NOMO-1 (cell line): ENCODE results near the gene EMC7.
"Not testable (repeated sequence)": the region's sequence is repeated elsewhere in the genome, so short reads cannot be mapped to it uniquely, and the experiment has no call there.

Experiments
- DNase-seq, 2 experiments: peaks; one replicate each; lab custom pipeline; 2025; ENCODE audit not compliant: unreplicated experiment in 2 of 2; lab: John Stamatoyannopoulos, UW

EMC7 gene

GRCh38 chr15:34099914-34100313, 1.7 kb downstream of the EMC7 start:
- no peak for DNase-seq

GRCh38 chr15:34085746-34086145, 15.9 kb downstream of the EMC7 start:
- no peak for DNase-seq

- no peak for DNase-seq
These were observed 17.6 kb downstream of the EMC7 start for GRCh38 chr15:34084086-34084485.

GRCh38 chr15:34079904-34080303, 21.8 kb downstream of the EMC7 start:
- DNase-seq, result no peak

- DNase-seq, result no peak
These were observed 22.8 kb downstream of the EMC7 start for GRCh38 chr15:34078900-34079299.

- no peak for DNase-seq
These were observed 24.9 kb downstream of the EMC7 start for GRCh38 chr15:34076785-34077184.

- no peak for DNase-seq
These were observed 31.7 kb downstream of the EMC7 start for GRCh38 chr15:34070003-34070402.

- DNase-seq, result no peak
These were observed 35.7 kb downstream of the EMC7 start for GRCh38 chr15:34065941-34066340.

GRCh38 chr15:34065261-34065660, 36.4 kb downstream of the EMC7 start:
- no peak for DNase-seq

- DNase-seq, result no peak
These were observed 37.2 kb downstream of the EMC7 start for GRCh38 chr15:34064438-34064837.

GRCh38 chr15:34059946-34060345, 41.7 kb downstream of the EMC7 start:
- DNase-seq, result no peak

GRCh38 chr15:34059476-34059875, 42.2 kb downstream of the EMC7 start:
- DNase-seq, result no peak

GRCh38 chr15:34056911-34057310, 44.8 kb downstream of the EMC7 start:
- DNase-seq, result no peak

GRCh38 chr15:34055868-34056595, 45.6 kb downstream of the EMC7 start:
- no peak for DNase-seq

GRCh38 chr15:34054081-34054707, 47.5 kb downstream of the EMC7 start:
- DNase-seq, result no peak

GRCh38 chr15:34050385-34050784, 51.3 kb downstream of the EMC7 start:
- not testable (repeated sequence) for DNase-seq

GRCh38 chr15:34049112-34049511, 52.5 kb downstream of the EMC7 start:
- DNase-seq, result no peak

GRCh38 chr15:34047893-34048775, 53.5 kb downstream of the EMC7 start:
- no peak for DNase-seq

GRCh38 chr15:34046471-34047145, 55.1 kb downstream of the EMC7 start:
- DNase-seq, result no peak

GRCh38 chr15:34043813-34044212, 57.8 kb downstream of the EMC7 start:
- DNase-seq, result no peak

- no peak for DNase-seq
These were observed 58.3 kb downstream of the EMC7 start for GRCh38 chr15:34043391-34043790.
